DOHH2 (cell line): ENCODE results near the gene HCAR2.

Experiments
- EZH2phosphoT487 ChIP-seq: fragments of 200-600 bp; sonication (generic); IDR thresholded peaks from 2 replicates; pipeline ENCODE4 v1.6.1; 2017; ENCODE audit warnings: borderline replicate concordance, mild to moderate bottlenecking, antibody characterized with exemption, low read length, moderate library complexity, mixed read lengths
- TF ChIP-seq, protein P1 (sequence below): fragments of 200-600 bp; sonication (generic); IDR thresholded peaks from one replicate; pipeline ENCODE4 v1.5.1; 2014; ENCODE audit warnings: antibody characterized with exemption, mild to moderate bottlenecking, low read depth, low read length; ENCODE audit not compliant: poor library complexity, severe bottlenecking

DNA sequence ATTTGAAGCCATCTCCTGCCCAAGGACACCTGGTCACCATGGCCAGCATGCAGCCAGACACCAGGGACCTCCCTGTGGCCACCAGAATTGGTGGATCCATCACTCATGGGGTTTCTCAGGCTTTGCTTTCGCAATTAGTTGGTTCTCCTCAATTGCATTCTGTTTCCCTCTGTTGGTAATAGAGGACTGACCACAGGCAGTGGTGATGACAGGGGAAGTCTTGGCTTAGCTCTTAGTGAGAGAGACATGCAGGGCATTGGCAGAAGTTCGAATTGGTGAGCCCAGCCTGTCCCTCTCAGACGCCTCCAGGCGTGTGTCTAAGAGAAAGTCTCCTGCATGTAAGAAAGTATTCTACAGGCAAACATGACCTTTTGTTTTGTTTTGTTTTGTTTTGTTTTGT lies 21.3 kb downstream of the HCAR2 start:
- TF ChIP-seq, protein P1, sequence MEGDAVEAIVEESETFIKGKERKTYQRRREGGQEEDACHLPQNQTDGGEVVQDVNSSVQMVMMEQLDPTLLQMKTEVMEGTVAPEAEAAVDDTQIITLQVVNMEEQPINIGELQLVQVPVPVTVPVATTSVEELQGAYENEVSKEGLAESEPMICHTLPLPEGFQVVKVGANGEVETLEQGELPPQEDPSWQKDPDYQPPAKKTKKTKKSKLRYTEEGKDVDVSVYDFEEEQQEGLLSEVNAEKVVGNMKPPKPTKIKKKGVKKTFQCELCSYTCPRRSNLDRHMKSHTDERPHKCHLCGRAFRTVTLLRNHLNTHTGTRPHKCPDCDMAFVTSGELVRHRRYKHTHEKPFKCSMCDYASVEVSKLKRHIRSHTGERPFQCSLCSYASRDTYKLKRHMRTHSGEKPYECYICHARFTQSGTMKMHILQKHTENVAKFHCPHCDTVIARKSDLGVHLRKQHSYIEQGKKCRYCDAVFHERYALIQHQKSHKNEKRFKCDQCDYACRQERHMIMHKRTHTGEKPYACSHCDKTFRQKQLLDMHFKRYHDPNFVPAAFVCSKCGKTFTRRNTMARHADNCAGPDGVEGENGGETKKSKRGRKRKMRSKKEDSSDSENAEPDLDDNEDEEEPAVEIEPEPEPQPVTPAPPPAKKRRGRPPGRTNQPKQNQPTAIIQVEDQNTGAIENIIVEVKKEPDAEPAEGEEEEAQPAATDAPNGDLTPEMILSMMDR, result no peak
- TF ChIP-seq EZH2phosphoT487, result no peak
